ENCODE measurements around the gene RNU6-1. TPM values are rescaled to one million over a fixed set of nuclear protein-coding genes. Genes with fewer than 3 reads are reported as not detected.

The RNU6-1 gene
- total RNA-seq, 6 experiments from 2014 or later = not detected

GRCh38 chr15:67884009-67884408, 44.2 kb upstream of the RNU6-1 start:
- ATAC-seq = no peak
- intact Hi-C loops (cut with DNase I) = no loop called here
- no peak for TF ChIP-seq POLR2A (IDR thresholded peaks at IDR 0.05)
- TF ChIP-seq CTCF (IDR thresholded peaks at IDR 0.05) = no peak
- peak overlapping the region; percentile 41 to 53 (median 49) for H3K4me3 ChIP-seq
- H3K9me3 ChIP-seq = no peaks in the 10 kb centered on the region
- DNase-seq = no peak
- H3K27ac ChIP-seq = peak overlapping the region; percentile 58 to 91 (median 87)
- no peaks in the 10 kb centered on the region for H3K4me1 ChIP-seq
- no peaks in the 10 kb centered on the region for H3K27me3 ChIP-seq
- WGBS (ENCODE audit: insufficient coverage, low coverage, low lambda C conversion rate, missing lambda C conversion rate) = 70% methylated on average over 6 of the region's 6 CpGs
- H3K36me3 ChIP-seq = no peaks in the 10 kb centered on the region

- ATAC-seq = no peak
- H3K27ac ChIP-seq = peak overlapping the region in 1 of 3 donors; percentile 91
- 82% methylated on average over 4 of the region's 10 CpGs for WGBS (ENCODE audit: insufficient coverage, low coverage, low lambda C conversion rate, missing lambda C conversion rate)
Measured at GRCh38 chr15:67883234-67883773, 43.5 kb upstream of the RNU6-1 start.

GRCh38 chr15:67882487-67883233, 42.8 kb upstream of the RNU6-1 start:
- ATAC-seq = peak in 1 of 4 donors; percentile 22
- H3K27ac ChIP-seq = no peak overlapping the region
- TF ChIP-seq POLR2A (IDR thresholded peaks at IDR 0.05) (no peak), CTCF (IDR thresholded peaks at IDR 0.05) (no peak)

More at GRCh38 chr15:67883234-67883773, 43.5 kb upstream of the RNU6-1 start:
- DNase-seq = no peak
- Histone ChIP-seq H3K36me3 (no peaks in the 10 kb centered on the region), H3K4me3 (no peak overlapping the region), H3K4me1 (no peaks in the 10 kb centered on the region), H3K27me3 (no peaks in the 10 kb centered on the region), H3K9me3 (no peaks in the 10 kb centered on the region)
- intact Hi-C loops (cut with DNase I) = no loop called here
- TF ChIP-seq CTCF (IDR thresholded peaks at IDR 0.05) = no peak
- no peak for TF ChIP-seq POLR2A (IDR thresholded peaks at IDR 0.05)

GRCh38 chr15:67880651-67881182, 40.9 kb upstream of the RNU6-1 start:
- Histone ChIP-seq H3K4me1 (no peaks in the 10 kb centered on the region), H3K9me3 (no peaks in the 10 kb centered on the region), H3K27me3 (no peaks in the 10 kb centered on the region), H3K27ac (no peak overlapping the region), H3K36me3 (no peaks in the 10 kb centered on the region), H3K4me3 (no peak overlapping the region)
- peak in 2 of 3 donors; percentile 51 to 59 for DNase-seq
- TF ChIP-seq CTCF (IDR thresholded peaks at IDR 0.05) = no peak
- TF ChIP-seq POLR2A (IDR thresholded peaks at IDR 0.05) = no peak
- WGBS (ENCODE audit: insufficient coverage, low coverage, low lambda C conversion rate, missing lambda C conversion rate) = 56% methylated on average over 3 of the region's 3 CpGs
- intact Hi-C loops (cut with DNase I) = no loop called here
- ATAC-seq = peak in 1 of 4 donors; percentile 46

More at GRCh38 chr15:67882487-67883233, 42.8 kb upstream of the RNU6-1 start:
- H3K9me3 ChIP-seq = no peaks in the 10 kb centered on the region
- intact Hi-C loops (cut with DNase I) = no loop called here
- H3K4me1 ChIP-seq = no peaks in the 10 kb centered on the region
- H3K4me3 ChIP-seq = no peak overlapping the region
- no peaks in the 10 kb centered on the region for H3K36me3 ChIP-seq
- DNase-seq = no peak
- H3K27me3 ChIP-seq = no peaks in the 10 kb centered on the region
- WGBS (ENCODE audit: insufficient coverage, low coverage, low lambda C conversion rate, missing lambda C conversion rate) = 48% methylated on average over 6 of the region's 8 CpGs

Data from right lobe of liver (tissue), 6 donors.